Measurements from ENCODE around the gene WWOX. TPM values are rescaled to one million over a fixed set of nuclear protein-coding genes. Genes with fewer than 3 reads are reported as not detected.

Gene WWOX
- total and polyA plus RNA-seq, 2 experiments from 2014 or later: 17.0 to 39.8 TPM

- Histone ChIP-seq H3K27me3 (no peaks in the 10 kb centered on the region), H3K4me3 (no peak overlapping the region), H3K79me2 (no peaks in the 10 kb centered on the region), H2AFZ (no peak overlapping the region), H3K27ac (no peak overlapping the region), H3K36me3 (replicated peaks; ENCODE audit: insufficient read depth, low read depth) (no peaks in the 10 kb centered on the region), H3K4me2 (no peak overlapping the region), H3K4me1 (ENCODE audit: insufficient read depth) (peaks cover 23% of the 10 kb centered on the region), H3K9me3 (ENCODE audit: low read depth) (no peaks in the 10 kb centered on the region), H4K20me1 (ENCODE audit: insufficient read depth, poor library complexity, severe bottlenecking) (no peaks in the 10 kb centered on the region), H3K9me2 (replicated peaks; ENCODE audit: insufficient read depth) (no peaks in the 10 kb centered on the region)
- no peak for DNase-seq (ENCODE audit: low spot score)
- 31% methylated on average over 4 of the region's 4 CpGs for WGBS (ENCODE audit: low lambda C conversion rate, missing lambda C conversion rate)
- TF ChIP-seq, protein P1, sequence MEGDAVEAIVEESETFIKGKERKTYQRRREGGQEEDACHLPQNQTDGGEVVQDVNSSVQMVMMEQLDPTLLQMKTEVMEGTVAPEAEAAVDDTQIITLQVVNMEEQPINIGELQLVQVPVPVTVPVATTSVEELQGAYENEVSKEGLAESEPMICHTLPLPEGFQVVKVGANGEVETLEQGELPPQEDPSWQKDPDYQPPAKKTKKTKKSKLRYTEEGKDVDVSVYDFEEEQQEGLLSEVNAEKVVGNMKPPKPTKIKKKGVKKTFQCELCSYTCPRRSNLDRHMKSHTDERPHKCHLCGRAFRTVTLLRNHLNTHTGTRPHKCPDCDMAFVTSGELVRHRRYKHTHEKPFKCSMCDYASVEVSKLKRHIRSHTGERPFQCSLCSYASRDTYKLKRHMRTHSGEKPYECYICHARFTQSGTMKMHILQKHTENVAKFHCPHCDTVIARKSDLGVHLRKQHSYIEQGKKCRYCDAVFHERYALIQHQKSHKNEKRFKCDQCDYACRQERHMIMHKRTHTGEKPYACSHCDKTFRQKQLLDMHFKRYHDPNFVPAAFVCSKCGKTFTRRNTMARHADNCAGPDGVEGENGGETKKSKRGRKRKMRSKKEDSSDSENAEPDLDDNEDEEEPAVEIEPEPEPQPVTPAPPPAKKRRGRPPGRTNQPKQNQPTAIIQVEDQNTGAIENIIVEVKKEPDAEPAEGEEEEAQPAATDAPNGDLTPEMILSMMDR (IDR thresholded peaks at IDR 0.05; ENCODE audit: poor library complexity): no peak
- no peak for TF ChIP-seq EZH2phosphoT487 (IDR thresholded peaks at IDR 0.05; ENCODE audit: low read depth, severe bottlenecking, unreplicated experiment)
- TF ChIP-seq EZH2 (IDR thresholded peaks at IDR 0.05; ENCODE audit: borderline replicate concordance): no peak
These were observed 577.8 kb downstream of the WWOX start for GRCh38 chr16:78677181-78677731.

DNA sequence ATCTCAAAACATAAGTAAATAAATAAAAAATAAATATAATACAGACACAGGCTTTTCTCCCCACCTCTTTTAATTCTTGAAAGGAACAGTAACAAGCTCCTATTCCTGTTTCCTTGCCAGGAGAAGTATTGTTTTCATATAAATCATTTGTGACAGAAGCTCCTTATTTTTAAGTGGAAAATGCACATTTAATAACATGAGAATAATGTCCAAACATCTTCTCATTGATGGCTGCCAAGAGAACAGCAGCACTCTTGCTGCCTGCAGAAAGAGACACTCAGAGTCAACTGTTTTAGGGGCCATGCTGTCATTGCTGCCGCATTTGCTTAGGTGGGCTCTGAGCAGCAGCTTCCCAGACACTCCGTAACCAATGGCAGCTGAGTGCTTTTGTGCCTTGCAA, 580.1 kb downstream of the WWOX start:
- Histone ChIP-seq H3K4me2 (no peak overlapping the region), H3K27ac (no peak overlapping the region), H3K9me2 (replicated peaks; ENCODE audit: insufficient read depth) (no peaks in the 10 kb centered on the region), H3K4me3 (no peak overlapping the region), H3K27me3 (no peaks in the 10 kb centered on the region), H2AFZ (no peak overlapping the region), H3K79me2 (no peaks in the 10 kb centered on the region), H3K4me1 (ENCODE audit: insufficient read depth) (peaks cover 27% of the 10 kb centered on the region), H4K20me1 (ENCODE audit: insufficient read depth, poor library complexity, severe bottlenecking) (no peaks in the 10 kb centered on the region), H3K9me3 (ENCODE audit: low read depth) (no peaks in the 10 kb centered on the region), H3K36me3 (replicated peaks; ENCODE audit: insufficient read depth, low read depth) (no peaks in the 10 kb centered on the region)
- DNase-seq (ENCODE audit: low spot score): no peak
- TF ChIP-seq EZH2 (IDR thresholded peaks at IDR 0.05; ENCODE audit: borderline replicate concordance) (no peak), EZH2phosphoT487 (IDR thresholded peaks at IDR 0.05; ENCODE audit: low read depth, severe bottlenecking, unreplicated experiment) (no peak)
- TF ChIP-seq, protein P1 (IDR thresholded peaks at IDR 0.05; ENCODE audit: poor library complexity): no peak
- WGBS (ENCODE audit: low lambda C conversion rate, missing lambda C conversion rate): 94% methylated on average over 2 of the region's 2 CpGs

GRCh38 chr16:78681743-78682142, 582.3 kb downstream of the WWOX start:
- no peak overlapping the region for H3K4me3 ChIP-seq
- H3K9me3 ChIP-seq (ENCODE audit: low read depth): no peaks in the 10 kb centered on the region
- H3K27ac ChIP-seq: no peak overlapping the region
- no peak overlapping the region for H2AFZ ChIP-seq
- TF ChIP-seq EZH2phosphoT487 (IDR thresholded peaks at IDR 0.05; ENCODE audit: low read depth, severe bottlenecking, unreplicated experiment): no peak
- TF ChIP-seq, protein P1 (IDR thresholded peaks at IDR 0.05; ENCODE audit: poor library complexity): no peak
- no peak for TF ChIP-seq EZH2 (IDR thresholded peaks at IDR 0.05; ENCODE audit: borderline replicate concordance)
- H3K36me3 ChIP-seq (replicated peaks; ENCODE audit: insufficient read depth, low read depth): no peaks in the 10 kb centered on the region
- no peaks in the 10 kb centered on the region for H3K9me2 ChIP-seq (replicated peaks; ENCODE audit: insufficient read depth)
- H3K79me2 ChIP-seq: no peaks in the 10 kb centered on the region
- H3K4me1 ChIP-seq (ENCODE audit: insufficient read depth): peaks cover 16% of the 10 kb centered on the region
- no peaks in the 10 kb centered on the region for H3K27me3 ChIP-seq
- WGBS (ENCODE audit: low lambda C conversion rate, missing lambda C conversion rate): 93% methylated on average over 8 of the region's 8 CpGs
- H4K20me1 ChIP-seq (ENCODE audit: insufficient read depth, poor library complexity, severe bottlenecking): no peaks in the 10 kb centered on the region
- DNase-seq (ENCODE audit: low spot score): no peak
- no peak overlapping the region for H3K4me2 ChIP-seq

All from hepatocyte (in vitro differentiated cells).